ENCODE measurements around the gene PIAS4.

Gene PIAS4

GRCh38 chr19:4080473-4080872 is 72.9 kb downstream of the PIAS4 start:
- no peak for DNase-seq

- DNase-seq: no peak
Observed at GRCh38 chr19:4081441-4082129, 74.0 kb downstream of the PIAS4 start.

GRCh38 chr19:4082172-4082571 is 74.6 kb downstream of the PIAS4 start:
- DNase-seq: no peak

- no peak for DNase-seq
Observed at GRCh38 chr19:4083677-4084546, 76.4 kb downstream of the PIAS4 start.

- DNase-seq: no peak
Observed at GRCh38 chr19:4084547-4084877, 77.0 kb downstream of the PIAS4 start.

- DNase-seq: no peak
Observed at GRCh38 chr19:4086411-4086867, 78.9 kb downstream of the PIAS4 start.

- no peak for DNase-seq
Observed at GRCh38 chr19:4087787-4088679, 80.5 kb downstream of the PIAS4 start.

- no peak for DNase-seq
Observed at GRCh38 chr19:4088975-4089374, 81.4 kb downstream of the PIAS4 start.

Data from cortex of kidney (tissue), 1 donor.